OCI-LY3 (cell line): Measurements from ENCODE around the gene TMEM14B.
"Not testable (repeated sequence)": the region's sequence is repeated elsewhere in the genome, so short reads cannot be mapped to it uniquely, and the experiment has no call there.

Experiments used
- H2AFZ ChIP-seq: fragments of 200-600, 300-600 bp; shearing (Covaris generic); 2 replicates; pipeline ENCODE4 v1.6.0; 2014; ENCODE audit warnings: antibody characterized with exemption, low read depth, low read length
- H3K27ac ChIP-seq: fragments of 200-600, 300-600 bp; sonication (generic); 2 replicates; pipeline ENCODE4 v1.5.1; 2014; ENCODE audit warnings: mild to moderate bottlenecking, low read length, moderate library complexity, mixed read lengths
- H3K27me3 ChIP-seq: fragments of 200-600, 300-600 bp; sonication (generic); 2 replicates; pipeline ENCODE4 v1.6.1; 2014; ENCODE audit warnings: low read depth, low read length, mixed read lengths
- H3K36me3 ChIP-seq: fragments of 200-600, 300-600 bp; sonication (generic); replicated peaks from 2 replicates; pipeline ENCODE3; 2014; ENCODE audit warnings: low read depth, low read length, mixed read lengths
- H3K4me1 ChIP-seq: fragments of 300-600, 200-600 bp; sonication (generic); 2 replicates; pipeline ENCODE4 v1.6.1; 2014; ENCODE audit warnings: low read length, mixed read lengths
- H3K4me2 ChIP-seq: fragments of 200-600, 300-600 bp; sonication (generic); 2 replicates; pipeline ENCODE4 v1.6.1; 2014; ENCODE audit warnings: low read length, mixed read lengths
- H3K4me3 ChIP-seq: fragments of 300-600, 200-600 bp; sonication (generic); 2 replicates; pipeline ENCODE4 v1.5.1; 2014; ENCODE audit warnings: antibody characterized with exemption, mild to moderate bottlenecking, low read length, moderate library complexity
- H3K79me2 ChIP-seq: fragments of 300-600, 200-600 bp; shearing (Covaris generic); 2 replicates; pipeline ENCODE4 v1.6.1; 2014; ENCODE audit warnings: mild to moderate bottlenecking, low read length, mixed read lengths
- H3K9ac ChIP-seq: fragments of 300-600, 200-600 bp; shearing (Covaris generic); 2 replicates; pipeline ENCODE4 v1.6.0; 2014; ENCODE audit warnings: mild to moderate bottlenecking, low read length, moderate library complexity
- H3K9me3 ChIP-seq: fragments of 200-600, 300-600 bp; shearing (Covaris generic); 2 replicates; pipeline ENCODE4 v1.6.1; 2014; ENCODE audit warnings: low read length, mixed read lengths; ENCODE audit not compliant: insufficient read depth
- H4K20me1 ChIP-seq: fragments of 200-600, 300-600 bp; sonication (generic); 2 replicates; pipeline ENCODE4 v1.6.1; 2016; ENCODE audit warnings: low read length, mixed read lengths; ENCODE audit not compliant: insufficient read depth
- EZH2phosphoT487 ChIP-seq: fragments of 200-600 bp; shearing (Covaris generic); IDR thresholded peaks from 2 replicates; pipeline ENCODE4 v1.6.1; 2018; ENCODE audit warnings: antibody characterized with exemption, mixed run types, low read depth
- TF ChIP-seq, protein P1 (sequence below): fragments of 200-600, 300-600 bp; sonication (generic); IDR thresholded peaks from 2 replicates; pipeline ENCODE4 v1.5.1; 2014; ENCODE audit warnings: antibody characterized with exemption, low read length, low read depth

TMEM14B gene

DNA sequence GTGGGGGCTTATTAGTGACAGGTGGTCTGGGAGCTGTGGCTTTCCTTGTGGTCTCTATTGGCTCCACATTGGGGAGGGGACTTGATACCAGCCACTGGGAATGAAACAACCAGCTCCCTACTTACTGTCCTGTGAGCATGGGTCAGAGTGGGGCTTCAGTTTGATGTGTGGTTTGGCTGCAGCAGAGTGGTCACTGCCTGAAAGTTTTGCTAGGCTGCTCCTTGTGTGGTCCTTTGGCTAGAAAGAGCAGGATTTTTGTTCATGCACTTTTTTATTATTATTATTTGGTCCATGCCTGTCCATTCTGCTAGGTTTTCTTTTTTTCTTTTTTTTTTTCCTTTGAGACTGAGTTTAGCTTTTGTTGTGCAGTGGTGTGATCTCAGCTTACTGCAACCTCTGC is 7.5 kb upstream of the TMEM14B start:
- Histone ChIP-seq H4K20me1 (no peaks in the 10 kb centered on the region), H3K27me3 (no peaks in the 10 kb centered on the region), H3K4me2 (no peak overlapping the region), H3K9ac (no peak overlapping the region), H3K27ac (no peak overlapping the region), H2AFZ (no peak overlapping the region), H3K9me3 (no peaks in the 10 kb centered on the region), H3K79me2 (no peaks in the 10 kb centered on the region), H3K36me3 (no peaks in the 10 kb centered on the region), H3K4me3 (no peak overlapping the region), H3K4me1 (no peaks in the 10 kb centered on the region)
- TF ChIP-seq, protein P1, sequence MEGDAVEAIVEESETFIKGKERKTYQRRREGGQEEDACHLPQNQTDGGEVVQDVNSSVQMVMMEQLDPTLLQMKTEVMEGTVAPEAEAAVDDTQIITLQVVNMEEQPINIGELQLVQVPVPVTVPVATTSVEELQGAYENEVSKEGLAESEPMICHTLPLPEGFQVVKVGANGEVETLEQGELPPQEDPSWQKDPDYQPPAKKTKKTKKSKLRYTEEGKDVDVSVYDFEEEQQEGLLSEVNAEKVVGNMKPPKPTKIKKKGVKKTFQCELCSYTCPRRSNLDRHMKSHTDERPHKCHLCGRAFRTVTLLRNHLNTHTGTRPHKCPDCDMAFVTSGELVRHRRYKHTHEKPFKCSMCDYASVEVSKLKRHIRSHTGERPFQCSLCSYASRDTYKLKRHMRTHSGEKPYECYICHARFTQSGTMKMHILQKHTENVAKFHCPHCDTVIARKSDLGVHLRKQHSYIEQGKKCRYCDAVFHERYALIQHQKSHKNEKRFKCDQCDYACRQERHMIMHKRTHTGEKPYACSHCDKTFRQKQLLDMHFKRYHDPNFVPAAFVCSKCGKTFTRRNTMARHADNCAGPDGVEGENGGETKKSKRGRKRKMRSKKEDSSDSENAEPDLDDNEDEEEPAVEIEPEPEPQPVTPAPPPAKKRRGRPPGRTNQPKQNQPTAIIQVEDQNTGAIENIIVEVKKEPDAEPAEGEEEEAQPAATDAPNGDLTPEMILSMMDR, result no peak
- no peak for TF ChIP-seq EZH2phosphoT487

DNA sequence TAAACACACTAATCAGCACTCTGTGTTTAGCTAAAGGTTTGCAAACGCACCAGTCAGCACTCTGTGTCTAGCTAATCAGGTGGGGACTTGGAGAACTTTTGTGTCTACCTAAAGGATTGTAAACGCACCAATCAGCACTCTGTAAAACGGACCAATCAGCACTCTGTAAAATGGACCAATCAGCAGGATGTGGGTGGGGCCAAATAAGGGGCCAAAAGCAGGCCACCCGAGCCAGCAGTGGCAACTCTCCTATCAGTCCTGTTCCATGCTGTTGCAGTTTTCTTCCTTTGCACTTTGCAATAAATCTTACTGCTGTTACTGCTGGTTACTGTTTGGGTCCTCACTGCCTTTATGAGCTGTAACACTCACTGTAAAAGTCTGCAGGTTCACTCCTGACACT is 6.0 kb upstream of the TMEM14B start:
- not testable (repeated sequence) for H3K27me3 ChIP-seq, H3K79me2 ChIP-seq

DNA sequence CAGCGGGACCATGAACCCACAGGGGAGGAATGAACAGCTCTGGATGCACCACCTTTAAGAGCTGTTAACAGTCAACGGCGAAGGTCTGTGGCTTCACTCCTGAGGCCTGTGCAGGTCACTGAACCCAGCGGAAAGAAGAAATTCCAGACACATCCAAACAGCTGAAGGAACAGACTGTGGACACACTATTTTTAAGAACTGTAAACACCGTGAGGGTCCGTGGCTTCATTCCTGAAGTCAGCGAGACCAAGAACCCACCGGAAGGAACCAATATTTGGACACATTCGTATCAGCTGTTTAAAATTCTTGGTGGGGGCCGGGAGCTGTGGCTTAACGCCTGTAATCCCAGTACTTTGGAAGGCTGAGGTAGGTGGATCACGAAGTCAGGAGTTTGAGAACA is 5.4 kb upstream of the TMEM14B start:
- Histone ChIP-seq H2AFZ (no peak overlapping the region), H3K9ac (no peak overlapping the region), H3K4me3 (no peak overlapping the region), H4K20me1 (no peaks in the 10 kb centered on the region), H3K4me2 (no peak overlapping the region), H3K4me1 (peaks cover 4% of the 10 kb centered on the region; the same call in 1 of the 2 replicates), H3K36me3 (no peaks in the 10 kb centered on the region), H3K79me2 (no peaks in the 10 kb centered on the region), H3K9me3 (no peaks in the 10 kb centered on the region), H3K27ac (no peak overlapping the region), H3K27me3 (no peaks in the 10 kb centered on the region)
- TF ChIP-seq EZH2phosphoT487, result no peak
- TF ChIP-seq, protein P1, result no peak

More for the DNA sequence above, 6.0 kb upstream of the TMEM14B start:
- H2AFZ ChIP-seq, H3K9ac ChIP-seq, H3K27ac ChIP-seq, H4K20me1 ChIP-seq, H3K4me2 ChIP-seq, H3K9me3 ChIP-seq, H3K4me3 ChIP-seq, H3K36me3 ChIP-seq, H3K4me1 ChIP-seq: not testable (repeated sequence)

DNA sequence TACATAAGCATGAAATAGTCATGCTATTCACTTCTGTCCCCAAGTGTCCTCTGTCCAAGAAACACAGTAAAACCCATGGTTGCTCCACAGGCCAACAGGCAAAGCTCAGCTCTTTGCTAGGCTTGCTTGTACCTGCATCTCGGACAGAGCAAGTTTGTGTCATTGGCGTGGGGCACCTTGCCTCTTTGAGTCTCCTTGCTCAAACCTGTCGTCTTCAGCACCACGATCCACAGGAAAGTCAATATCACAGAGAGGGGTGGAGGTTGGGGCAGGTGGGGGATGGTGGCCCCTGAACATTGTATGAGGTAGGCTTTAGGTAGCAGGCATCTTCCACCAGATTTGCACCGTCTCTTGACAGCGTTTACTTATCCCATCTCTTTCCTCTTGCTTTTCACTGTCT is 4.1 kb upstream of the TMEM14B start:
- TF ChIP-seq, protein P1, result no peak
- no peak for TF ChIP-seq EZH2phosphoT487
- Histone ChIP-seq H3K4me1 (peaks cover 7% of the 10 kb centered on the region; the same call in 1 of the 2 replicates), H3K79me2 (peaks cover 9% of the 10 kb centered on the region), H3K36me3 (no peaks in the 10 kb centered on the region), H3K4me2 (no peak overlapping the region), H4K20me1 (no peaks in the 10 kb centered on the region), H2AFZ (no peak overlapping the region), H3K27ac (no peak overlapping the region), H3K27me3 (no peaks in the 10 kb centered on the region), H3K9me3 (no peaks in the 10 kb centered on the region), H3K4me3 (no peak overlapping the region), H3K9ac (no peak overlapping the region)

DNA sequence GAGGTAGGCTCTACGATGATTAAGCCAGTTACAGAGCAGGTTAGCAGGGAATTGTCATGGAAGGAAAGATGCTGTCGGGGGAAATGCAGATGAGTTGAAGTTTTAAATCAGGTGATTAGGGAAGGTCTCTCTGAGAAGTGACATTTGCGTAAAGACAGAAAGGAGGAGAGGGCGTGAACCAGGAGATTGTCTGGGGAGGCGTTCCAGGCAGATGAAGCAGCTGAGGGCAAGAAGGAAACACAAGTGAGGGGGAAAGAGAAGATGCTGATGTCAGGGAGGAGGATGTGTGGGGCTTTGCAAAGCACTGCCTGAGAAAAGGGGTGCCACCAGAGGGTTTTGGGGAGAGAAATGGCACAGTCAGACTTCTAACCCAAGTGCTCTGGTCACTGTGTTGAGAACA is 2.5 kb upstream of the TMEM14B start:
- peaks cover 23% of the 10 kb centered on the region for H3K79me2 ChIP-seq
- TF ChIP-seq, protein P1, result no peak
- TF ChIP-seq EZH2phosphoT487, result no peak
- H3K4me1 ChIP-seq, result peaks cover 11% of the 10 kb centered on the region; the same call in 1 of the 2 replicates
- H3K36me3 ChIP-seq, result no peaks in the 10 kb centered on the region
- no peaks in the 10 kb centered on the region for H4K20me1 ChIP-seq
- H2AFZ ChIP-seq, result no peak overlapping the region
- H3K9ac ChIP-seq, result no peak overlapping the region
- H3K9me3 ChIP-seq, result no peaks in the 10 kb centered on the region
- no peaks in the 10 kb centered on the region for H3K27me3 ChIP-seq
- H3K27ac ChIP-seq, result no peak overlapping the region
- H3K4me3 ChIP-seq, result no peak overlapping the region
- no peak overlapping the region for H3K4me2 ChIP-seq
